HG03045 (cell line): Measurements from ENCODE around the gene WIPF3.
"Not testable (repeated sequence)": the region's sequence is repeated elsewhere in the genome, so short reads cannot be mapped to it uniquely, and the experiment has no call there.

Source experiments
- ATAC-seq: cut with Tn5 transposase; IDR thresholded peaks from one replicate; pipeline ENCODE4 v1.9.1; 2021; ENCODE audit warnings: mild to moderate bottlenecking, moderate library complexity; ENCODE audit not compliant: unreplicated experiment

Gene WIPF3

GRCh38 chr7:29946428-29947186, 140.3 kb downstream of the WIPF3 start:
- ATAC-seq, result no peak

DNA sequence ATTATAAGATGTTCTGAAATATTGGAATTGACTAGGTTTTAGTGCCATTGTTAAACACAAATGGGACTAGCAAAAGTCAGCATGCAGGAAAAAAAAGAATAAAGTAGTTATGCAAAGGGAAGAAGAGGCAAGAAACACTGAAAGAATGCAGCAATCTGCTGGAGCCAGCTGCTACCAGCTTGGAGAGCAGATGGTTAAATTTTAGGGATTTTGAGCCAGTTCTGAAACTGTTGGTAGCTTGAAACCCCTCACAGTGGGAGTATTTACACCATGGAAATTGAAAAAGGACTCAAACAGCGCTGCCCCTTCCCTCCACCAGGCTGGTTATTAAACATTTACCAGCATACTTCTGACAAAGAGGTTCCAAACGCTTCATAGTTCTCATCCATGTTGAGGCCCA, 142.3 kb downstream of the WIPF3 start:
- no peak for ATAC-seq

DNA sequence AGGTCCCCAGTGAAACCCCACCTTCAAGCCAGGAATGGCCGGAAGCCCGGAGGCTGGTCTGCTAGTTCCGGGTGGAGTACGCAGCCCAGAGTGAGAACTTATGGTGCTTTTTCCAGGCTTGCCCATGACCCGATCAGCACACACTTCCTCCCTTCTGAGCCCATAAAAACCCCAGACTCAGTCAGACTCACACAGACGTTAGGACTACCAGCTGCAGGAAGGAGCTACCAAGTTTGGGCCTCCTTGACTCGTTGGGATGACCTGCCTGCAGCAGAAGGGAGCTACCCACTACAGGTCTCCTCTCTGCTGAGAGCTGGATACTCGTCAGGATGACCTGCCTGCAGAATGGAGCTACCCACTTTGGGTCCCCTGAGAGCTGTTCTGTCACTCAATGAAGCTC, 144.2 kb downstream of the WIPF3 start:
- no peak for ATAC-seq

- ATAC-seq, result no peak
Observed at GRCh38 chr7:29951206-29951605, 144.9 kb downstream of the WIPF3 start.

- ATAC-seq, result no peak
Observed at GRCh38 chr7:29953726-29954347, 147.5 kb downstream of the WIPF3 start.

- ATAC-seq, result no peak
Observed at GRCh38 chr7:29955075-29955792, 148.9 kb downstream of the WIPF3 start.

DNA sequence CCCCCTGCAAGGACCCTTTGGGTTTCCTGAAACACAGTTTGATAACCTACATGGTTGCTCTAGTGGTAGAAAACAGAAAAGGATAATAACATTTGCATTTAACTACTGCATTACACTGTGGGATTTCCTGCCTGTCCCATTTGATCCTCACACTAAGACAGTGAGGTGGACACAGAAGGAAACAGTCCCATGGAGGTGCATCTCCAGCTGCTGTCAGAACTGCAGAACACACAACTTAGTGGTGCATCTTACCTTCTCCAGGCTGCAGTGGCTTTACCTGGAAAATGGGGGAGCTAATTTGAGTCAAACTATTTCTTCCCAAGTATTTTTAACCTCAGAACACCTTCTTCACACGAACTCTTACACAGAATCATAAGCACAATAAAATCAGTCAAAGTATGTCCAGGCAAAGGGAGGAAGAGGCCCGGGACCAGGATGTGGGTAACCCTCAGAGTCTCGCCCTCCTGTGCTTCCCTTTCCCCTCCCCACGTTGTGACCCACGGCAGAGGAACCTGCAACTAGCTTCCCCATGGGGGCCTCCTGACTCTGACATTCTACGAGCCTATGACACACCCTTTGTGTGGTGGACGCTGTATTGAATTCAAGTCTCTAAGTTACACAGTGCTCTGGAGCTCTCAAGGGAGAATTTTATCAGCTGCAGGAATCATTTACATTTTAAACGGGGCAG, 149.6 kb downstream of the WIPF3 start:
- no peak for ATAC-seq

DNA sequence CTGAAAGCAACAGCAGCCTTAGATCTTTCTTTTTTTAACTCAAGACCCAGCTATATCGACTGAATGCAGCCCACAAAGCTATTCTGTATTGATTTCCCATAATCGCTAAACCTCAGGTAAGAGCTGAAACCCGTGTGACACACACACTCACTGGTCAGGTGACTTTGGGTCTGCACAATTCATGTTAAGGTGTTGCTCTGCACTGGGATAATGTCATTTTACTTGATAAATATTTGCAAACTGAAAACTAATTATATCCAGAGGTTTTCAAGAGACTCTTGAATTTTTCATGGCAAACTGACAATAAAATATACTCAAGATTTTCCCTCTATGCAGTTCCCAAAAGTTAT, 150.2 kb downstream of the WIPF3 start:
- ATAC-seq, result no peak

- ATAC-seq, result no peak
Observed at GRCh38 chr7:29957521-29958310, 151.4 kb downstream of the WIPF3 start.

DNA sequence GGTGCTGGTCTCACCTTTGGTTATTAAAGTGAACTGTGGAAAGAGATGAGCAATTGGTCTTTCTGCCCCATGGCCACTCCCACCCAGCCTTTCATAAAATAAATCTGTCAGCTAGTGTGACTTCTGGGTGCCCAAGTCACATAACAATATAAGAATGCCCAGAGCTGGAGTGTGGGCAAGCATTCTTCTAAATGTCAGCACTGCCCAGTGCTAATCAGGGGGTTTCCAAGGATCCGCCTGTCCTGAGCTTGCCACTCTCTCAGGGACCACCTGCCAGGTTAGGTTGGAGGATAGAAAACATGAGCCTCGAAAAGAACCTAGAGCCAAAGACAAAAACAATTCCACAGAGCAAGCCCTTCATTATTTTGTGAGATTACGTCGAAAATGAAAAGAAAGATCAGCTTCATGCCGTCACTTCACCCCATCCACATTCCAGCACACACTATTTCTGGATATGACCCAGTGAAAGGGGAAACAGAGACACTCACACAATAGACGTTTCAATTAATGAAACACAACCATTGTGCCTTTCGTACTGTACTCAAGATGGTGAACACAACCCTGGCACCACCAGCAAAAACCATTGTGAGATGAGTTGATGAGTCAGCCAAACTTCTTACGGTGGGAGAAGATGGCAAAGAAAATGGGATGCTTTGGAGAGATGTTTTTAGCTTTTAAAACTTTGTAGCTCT, 152.5 kb downstream of the WIPF3 start:
- ATAC-seq, result no peak

DNA sequence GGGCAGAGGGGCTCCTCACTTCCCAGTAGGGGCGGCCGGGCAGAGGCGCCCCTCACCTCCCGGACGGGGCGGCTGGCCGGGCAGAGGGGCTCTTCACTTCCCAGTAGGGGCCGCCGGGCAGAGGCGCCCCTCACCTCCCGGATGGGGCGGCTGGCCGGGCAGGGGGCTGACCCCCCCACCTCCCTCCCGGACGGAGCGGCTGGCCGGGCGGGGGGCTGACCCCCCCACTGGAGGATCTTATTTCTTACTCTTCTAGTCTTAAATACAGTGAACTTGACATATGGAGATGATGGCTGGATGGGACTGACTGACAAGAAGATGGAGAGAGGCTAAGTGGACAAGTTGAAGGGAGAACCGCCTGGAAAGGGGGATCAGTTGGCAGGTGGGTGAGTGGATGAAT, 155.3 kb downstream of the WIPF3 start:
- not testable (repeated sequence) for ATAC-seq

DNA sequence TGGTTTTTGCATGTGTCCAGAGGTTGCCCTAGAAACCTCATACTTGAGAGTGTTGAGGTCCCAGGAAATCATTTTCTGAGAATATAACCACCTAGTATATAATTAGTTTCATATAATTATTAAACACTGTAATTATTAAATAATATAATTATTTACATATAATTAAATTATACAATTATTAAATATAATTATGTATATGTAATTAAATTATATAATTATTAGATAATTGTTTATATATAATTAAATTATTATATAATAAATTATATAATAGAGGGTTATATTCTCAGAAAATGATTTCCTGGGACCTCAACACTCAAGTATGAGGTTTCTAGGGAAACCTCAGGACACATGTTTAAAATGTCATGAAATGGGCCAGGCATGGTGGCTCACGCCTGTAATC, 155.7 kb downstream of the WIPF3 start:
- no peak for ATAC-seq

DNA sequence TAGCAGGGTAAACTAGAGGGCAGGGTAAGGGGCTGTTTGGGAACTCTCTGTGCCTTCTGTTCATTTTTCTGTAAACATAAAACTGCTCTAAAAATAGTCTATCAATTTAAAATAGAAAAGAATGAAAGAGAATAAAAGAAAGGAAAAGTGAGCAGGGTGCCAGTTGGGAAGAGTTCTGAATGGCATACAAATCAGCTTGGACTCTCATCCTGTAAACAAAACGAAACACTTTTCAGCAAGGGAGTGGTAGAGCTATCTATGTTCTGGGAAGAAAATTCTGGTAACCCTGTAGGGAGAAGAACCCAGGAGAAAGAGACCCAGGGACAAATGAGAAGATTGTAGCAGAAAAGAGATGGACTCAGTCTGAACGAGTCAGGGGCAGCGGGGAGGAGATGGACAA, 158.7 kb downstream of the WIPF3 start:
- no peak for ATAC-seq
